Keratinocyte (primary cell): ENCODE results near the gene RAB11FIP5.

Experiments used
- EZH2 ChIP-seq: IDR thresholded peaks from one replicate; pipeline ENCODE4 v1.6.1; 2012; ENCODE audit warnings: inconsistent platforms, mild to moderate bottlenecking, low read length, moderate library complexity
- TF ChIP-seq, protein P1 (sequence below), 3 experiments: IDR thresholded peaks in 1 of 3; conservative IDR thresholded peaks in 1 of 3; optimal IDR thresholded peaks in 1 of 3; 2 replicates in 2 of 3; 3 replicates in 1 of 3; pipeline versions ENCODE3 to v1.5.1; 2011; ENCODE audit warnings: low read length in 3 of 3, mild to moderate bottlenecking in 3 of 3, moderate library complexity in 2 of 3, control low read depth in 1 of 3, inconsistent platforms in 1 of 3; ENCODE audit not compliant: insufficient read depth in 2 of 3; ENCODE audit errors: extremely low read depth in 1 of 3

DNA sequence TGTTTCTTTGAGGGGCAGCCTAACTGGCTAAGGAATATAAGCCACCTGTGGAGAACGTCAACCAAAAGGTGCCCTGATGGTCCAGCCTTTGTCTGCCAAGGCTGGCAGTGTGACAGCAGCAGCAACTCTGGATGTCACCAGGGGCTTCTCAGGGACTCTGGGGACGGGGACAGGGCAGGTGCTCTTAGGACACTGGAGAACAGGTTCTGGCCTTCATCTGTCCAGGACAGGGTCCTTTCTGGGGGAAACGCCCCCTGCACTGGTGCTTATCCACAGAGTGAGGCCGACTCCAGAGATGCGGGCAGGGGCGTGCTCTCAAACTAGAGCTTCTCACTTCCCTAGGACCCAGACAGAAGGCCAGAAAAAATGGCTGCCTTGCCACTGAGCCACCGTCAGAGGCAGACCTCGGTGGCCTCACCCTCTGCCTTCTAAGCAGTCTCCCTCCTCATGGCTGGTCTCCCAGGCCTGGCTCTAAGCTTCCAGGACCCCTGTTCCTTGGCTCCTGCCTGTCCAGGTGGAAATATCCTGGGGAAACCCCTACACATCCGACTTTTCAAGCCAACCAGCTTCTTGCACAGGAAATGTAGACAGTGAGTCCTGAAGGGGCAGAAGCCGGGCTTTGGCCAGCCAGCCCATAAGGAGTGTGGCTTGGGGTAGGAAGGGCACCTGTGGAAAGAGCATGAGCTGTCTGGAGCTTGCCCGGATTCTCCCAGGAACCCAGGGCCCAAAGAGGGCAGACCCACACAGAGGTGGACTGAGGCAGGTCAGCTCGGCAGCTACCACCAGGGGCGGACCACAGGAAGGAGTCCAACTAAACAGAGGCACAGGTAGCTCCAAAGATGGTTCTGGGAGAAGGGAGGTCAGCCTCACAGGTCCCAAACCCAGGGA, 30.0 kb downstream of the RAB11FIP5 start:
- TF ChIP-seq, protein P1, sequence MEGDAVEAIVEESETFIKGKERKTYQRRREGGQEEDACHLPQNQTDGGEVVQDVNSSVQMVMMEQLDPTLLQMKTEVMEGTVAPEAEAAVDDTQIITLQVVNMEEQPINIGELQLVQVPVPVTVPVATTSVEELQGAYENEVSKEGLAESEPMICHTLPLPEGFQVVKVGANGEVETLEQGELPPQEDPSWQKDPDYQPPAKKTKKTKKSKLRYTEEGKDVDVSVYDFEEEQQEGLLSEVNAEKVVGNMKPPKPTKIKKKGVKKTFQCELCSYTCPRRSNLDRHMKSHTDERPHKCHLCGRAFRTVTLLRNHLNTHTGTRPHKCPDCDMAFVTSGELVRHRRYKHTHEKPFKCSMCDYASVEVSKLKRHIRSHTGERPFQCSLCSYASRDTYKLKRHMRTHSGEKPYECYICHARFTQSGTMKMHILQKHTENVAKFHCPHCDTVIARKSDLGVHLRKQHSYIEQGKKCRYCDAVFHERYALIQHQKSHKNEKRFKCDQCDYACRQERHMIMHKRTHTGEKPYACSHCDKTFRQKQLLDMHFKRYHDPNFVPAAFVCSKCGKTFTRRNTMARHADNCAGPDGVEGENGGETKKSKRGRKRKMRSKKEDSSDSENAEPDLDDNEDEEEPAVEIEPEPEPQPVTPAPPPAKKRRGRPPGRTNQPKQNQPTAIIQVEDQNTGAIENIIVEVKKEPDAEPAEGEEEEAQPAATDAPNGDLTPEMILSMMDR (optimal IDR thresholded peaks at IDR 0.05 in 1 of 3, IDR thresholded peaks at IDR 0.05 in 1 of 3, conservative IDR thresholded peaks at IDR 0.05 in 1 of 3; ENCODE audit: extremely low read depth in 1 of 3, insufficient read depth in 2 of 3, low read length in 3 of 3): no peak
- no peak for TF ChIP-seq EZH2
